ENCODE results near the gene RDH11. TPM values are rescaled to one million over a fixed set of nuclear protein-coding genes. Genes with fewer than 3 reads are reported as not detected.

RDH11 gene, protein sequence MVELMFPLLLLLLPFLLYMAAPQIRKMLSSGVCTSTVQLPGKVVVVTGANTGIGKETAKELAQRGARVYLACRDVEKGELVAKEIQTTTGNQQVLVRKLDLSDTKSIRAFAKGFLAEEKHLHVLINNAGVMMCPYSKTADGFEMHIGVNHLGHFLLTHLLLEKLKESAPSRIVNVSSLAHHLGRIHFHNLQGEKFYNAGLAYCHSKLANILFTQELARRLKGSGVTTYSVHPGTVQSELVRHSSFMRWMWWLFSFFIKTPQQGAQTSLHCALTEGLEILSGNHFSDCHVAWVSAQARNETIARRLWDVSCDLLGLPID
- total RNA-seq (66.9 TPM), polyA plus RNA-seq (ENCODE audit: insufficient read depth, low read depth, low replicate concordance) (124 TPM)
- long read RNA-seq, donor 1, transcript RDH11-201 (7 exons, 2,588 nt): major isoform, 15 of 16 reads
- long read RNA-seq, donor 1, partial matches to known transcripts: 0 of 16 reads
- long read RNA-seq, donor 1, other reads (novel, unspliced or antisense): 0 of 16 reads
- long read RNA-seq, donor 2, transcript RDH11-201 (7 exons, 2,588 nt): major isoform, 17 of 20 reads
- long read RNA-seq, donor 2, partial matches to known transcripts: 0 of 20 reads
- long read RNA-seq, donor 2, other reads (novel, unspliced or antisense): 0 of 20 reads
- long read RNA-seq, donor 3, transcript RDH11-201 (7 exons, 2,588 nt): major isoform, 25 of 27 reads
- long read RNA-seq, donor 3, partial matches to known transcripts: 0 of 27 reads
- long read RNA-seq, donor 3, other reads (novel, unspliced or antisense): 0 of 27 reads
- long read RNA-seq, donor 4, transcript RDH11-201 (7 exons, 2,588 nt): major isoform, 19 of 19 reads
- long read RNA-seq, donor 4, partial matches to known transcripts: 0 of 19 reads
- long read RNA-seq, donor 4, other reads (novel, unspliced or antisense): 0 of 19 reads
- long read RNA-seq, donor 5, partial matches to known transcripts: 0 of 3 reads
- long read RNA-seq, donor 5, other reads (novel, unspliced or antisense): 0 of 3 reads
- long read RNA-seq, donor 6, transcript RDH11-201 (7 exons, 2,588 nt): major isoform, 31 of 40 reads
- long read RNA-seq, donor 6, partial matches to known transcripts: 6 of 40 reads
- long read RNA-seq, donor 6, other reads (novel, unspliced or antisense): 0 of 40 reads
- long read RNA-seq, donor 7, transcript RDH11-201 (7 exons, 2,588 nt): major isoform, 62 of 79 reads
- long read RNA-seq, donor 7, partial matches to known transcripts: 11 of 79 reads
- long read RNA-seq, donor 7, other reads (novel, unspliced or antisense): 6 of 79 reads
- long read RNA-seq, donor 8, transcript RDH11-201 (7 exons, 2,588 nt): major isoform, 16 of 17 reads
- long read RNA-seq, donor 8, partial matches to known transcripts: 0 of 17 reads
- long read RNA-seq, donor 8, other reads (novel, unspliced or antisense): 0 of 17 reads
- long read RNA-seq, donor 9, transcript RDH11-201 (7 exons, 2,588 nt): major isoform, 8 of 9 reads
- long read RNA-seq, donor 9, partial matches to known transcripts: 0 of 9 reads
- long read RNA-seq, donor 9, other reads (novel, unspliced or antisense): 0 of 9 reads
- long read RNA-seq, donor 10, transcript RDH11-201 (7 exons, 2,588 nt): major isoform, 16 of 16 reads
- long read RNA-seq, donor 10, partial matches to known transcripts: 0 of 16 reads
- long read RNA-seq, donor 10, other reads (novel, unspliced or antisense): 0 of 16 reads

DNA sequence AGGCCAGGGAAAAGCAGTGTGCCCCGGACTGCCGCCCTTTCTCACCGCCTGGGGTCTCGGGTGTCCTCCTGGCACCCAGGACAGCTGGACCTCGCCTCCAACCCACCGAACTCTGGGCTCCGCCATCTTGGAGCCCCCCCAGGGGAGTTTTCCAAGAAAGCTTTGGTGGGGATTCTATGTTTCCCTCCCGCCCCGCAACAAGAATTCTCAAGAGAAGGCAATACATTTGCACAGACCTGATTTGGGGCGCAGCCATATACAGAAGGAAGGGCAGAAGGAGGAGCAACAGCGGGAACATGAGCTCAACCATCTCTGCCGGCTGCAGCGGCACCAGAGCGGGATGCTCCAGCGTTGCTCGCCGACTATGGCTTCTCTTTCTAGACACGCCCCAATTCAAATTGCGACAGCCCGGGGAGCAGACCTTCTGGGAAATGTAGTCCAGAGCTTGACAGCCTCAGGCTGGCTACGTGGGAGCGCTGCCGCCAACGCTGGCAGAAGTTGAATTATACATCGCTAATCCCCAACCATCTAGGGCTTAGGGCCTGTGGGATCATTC is at the start of gene RDH11:
RDH11 (minus strand) TSS at position 371 of the 556 bp plus-strand sequence; CDS start at position 310, 61 bp downstream.
- Histone ChIP-seq H3K9ac (ENCODE audit: low read length in 3 of 3) (peak within 1 kb of the TSS; percentile 52 to 75 (median 57)), H3K27me3 (ENCODE audit: control insufficient read depth, insufficient read depth, low read length) (no peaks in the 10 kb centered on the region), H3K4me3 (ENCODE audit: low read length in 3 of 3) (peak within 1 kb of the TSS; percentile 91 to 93 (median 92)), H3K4me1 (ENCODE audit: control insufficient read depth in 2 of 3, insufficient read depth in 2 of 3, low read depth in 1 of 3, low read length in 3 of 3) (peaks cover 0 to 3% (median 0%) of the 10 kb centered on the region in 3 donors), H3K9me3 (ENCODE audit: control insufficient read depth in 2 of 3, insufficient read depth in 1 of 3, low read length in 3 of 3) (no peaks in the 10 kb centered on the region), H3K27ac (ENCODE audit: low read depth in 2 of 2, low read length in 2 of 2) (peak within 1 kb of the TSS; percentile 68 to 89), H3K36me3 (ENCODE audit: control insufficient read depth in 2 of 3, insufficient read depth in 3 of 3, low read length in 3 of 3) (peaks cover 0 to 16% (median 11%) of the 10 kb centered on the region in 3 donors)
- DNase-seq: peak; percentile 89 to 97 (median 93)
- intact Hi-C loops (cut with DNase I): no loop called here
- FAIRE-seq: no peak
- TF ChIP-seq, protein P1, sequence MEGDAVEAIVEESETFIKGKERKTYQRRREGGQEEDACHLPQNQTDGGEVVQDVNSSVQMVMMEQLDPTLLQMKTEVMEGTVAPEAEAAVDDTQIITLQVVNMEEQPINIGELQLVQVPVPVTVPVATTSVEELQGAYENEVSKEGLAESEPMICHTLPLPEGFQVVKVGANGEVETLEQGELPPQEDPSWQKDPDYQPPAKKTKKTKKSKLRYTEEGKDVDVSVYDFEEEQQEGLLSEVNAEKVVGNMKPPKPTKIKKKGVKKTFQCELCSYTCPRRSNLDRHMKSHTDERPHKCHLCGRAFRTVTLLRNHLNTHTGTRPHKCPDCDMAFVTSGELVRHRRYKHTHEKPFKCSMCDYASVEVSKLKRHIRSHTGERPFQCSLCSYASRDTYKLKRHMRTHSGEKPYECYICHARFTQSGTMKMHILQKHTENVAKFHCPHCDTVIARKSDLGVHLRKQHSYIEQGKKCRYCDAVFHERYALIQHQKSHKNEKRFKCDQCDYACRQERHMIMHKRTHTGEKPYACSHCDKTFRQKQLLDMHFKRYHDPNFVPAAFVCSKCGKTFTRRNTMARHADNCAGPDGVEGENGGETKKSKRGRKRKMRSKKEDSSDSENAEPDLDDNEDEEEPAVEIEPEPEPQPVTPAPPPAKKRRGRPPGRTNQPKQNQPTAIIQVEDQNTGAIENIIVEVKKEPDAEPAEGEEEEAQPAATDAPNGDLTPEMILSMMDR (IDR thresholded peaks at IDR 0.05; ENCODE audit: borderline replicate concordance, extremely low read depth, insufficient read depth): no peak

DNA sequence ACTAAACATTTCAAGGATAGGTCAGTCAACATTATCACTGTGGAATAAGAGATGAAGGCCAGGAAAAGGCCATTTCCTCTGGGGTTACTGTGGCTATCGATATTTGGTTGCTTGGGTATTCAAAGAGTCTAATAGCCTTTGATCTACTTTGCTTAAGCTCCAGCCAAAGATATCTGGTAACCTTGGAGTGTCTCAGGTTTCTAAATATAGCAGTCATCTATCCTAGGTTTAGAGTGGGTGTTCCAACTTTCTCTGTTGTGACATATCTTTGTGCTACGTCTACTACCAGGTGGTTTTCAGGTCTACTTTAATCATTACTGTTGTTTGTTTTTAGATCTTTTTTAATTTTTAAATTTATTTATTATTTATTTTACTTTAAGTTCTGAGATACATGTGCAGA is 48.5 kb upstream of the RDH11 start:
- DNase-seq (no peak), FAIRE-seq (no peak)
- peaks cover 0 to 13% (median 11%) of the 10 kb centered on the region in 3 donors for H3K36me3 ChIP-seq (ENCODE audit: control insufficient read depth in 2 of 3, insufficient read depth in 3 of 3, low read length in 3 of 3)
- H3K27ac ChIP-seq (ENCODE audit: low read depth in 2 of 2, low read length in 2 of 2): no peak overlapping the region
- no peak overlapping the region for H3K9ac ChIP-seq (ENCODE audit: low read length in 3 of 3)
- TF ChIP-seq, protein P1 (IDR thresholded peaks at IDR 0.05; ENCODE audit: borderline replicate concordance, extremely low read depth, insufficient read depth): no peak
- H3K9me3 ChIP-seq (ENCODE audit: control insufficient read depth in 2 of 3, insufficient read depth in 1 of 3, low read length in 3 of 3): no peaks in the 10 kb centered on the region
- no peaks in the 10 kb centered on the region for H3K4me1 ChIP-seq (ENCODE audit: control insufficient read depth in 2 of 3, insufficient read depth in 2 of 3, low read depth in 1 of 3, low read length in 3 of 3)
- H3K4me3 ChIP-seq (ENCODE audit: low read length in 3 of 3): no peak overlapping the region
- H3K27me3 ChIP-seq (ENCODE audit: control insufficient read depth, insufficient read depth, low read length): no peaks in the 10 kb centered on the region
- intact Hi-C loops (cut with DNase I): no loop called here

Measured in kidney (tissue), 22 donors.